Spleen (tissue), 11 donors: ENCODE results near the gene TENM4. TPM values are rescaled to one million over a fixed set of nuclear protein-coding genes. Genes with fewer than 3 reads are reported as not detected.

Experiments
- DNase-seq: peaks from one replicate; pipeline ENCODE4 v3.0.0-alpha.2; 2020
- H3K27ac ChIP-seq, 8 donors: fragments of 200-600 bp; sonication (generic) in 7 of 8; 1 replicate in 4 of 8; 2 replicates in 4 of 8; pipeline versions ENCODE4 v1.5.0 to v1.8.0; 2016 to 2021; ENCODE audit warnings: inconsistent platforms in 4 of 8, mild to moderate bottlenecking in 4 of 8, moderate library complexity in 1 of 8
- H3K27me3 ChIP-seq, 7 donors: fragments of 200-600 bp; sonication (generic) in 6 of 7; replicated peaks in 1 of 7; 1 replicate in 4 of 7; 2 replicates in 3 of 7; pipeline versions ENCODE4 v1.5.0 to v1.8.0; 2016 to 2021; ENCODE audit warnings: inconsistent platforms in 3 of 7, mild to moderate bottlenecking in 1 of 7
- H3K36me3 ChIP-seq, 6 donors: fragments of 200-600 bp; sonication (generic) in 5 of 6; 1 replicate in 4 of 6; 2 replicates in 2 of 6; pipeline versions ENCODE4 v1.5.0 to v1.8.0; 2016 to 2021; ENCODE audit warnings: inconsistent platforms in 2 of 6
- H3K4me1 ChIP-seq, 6 donors: fragments of 200-600 bp; sonication (generic) in 5 of 6; 1 replicate in 3 of 6; 2 replicates in 3 of 6; pipeline versions ENCODE4 v1.5.0 to v1.8.0; 2016 to 2021; ENCODE audit warnings: inconsistent platforms in 3 of 6
- H3K4me3 ChIP-seq, 8 donors: fragments of 200-600 bp; sonication (generic) in 7 of 8; 1 replicate in 4 of 8; 2 replicates in 4 of 8; pipeline versions ENCODE4 v1.5.0 to v1.8.0; 2016 to 2021; ENCODE audit warnings: inconsistent platforms in 4 of 8, mild to moderate bottlenecking in 4 of 8, moderate library complexity in 2 of 8
- H3K9me3 ChIP-seq, 8 donors: fragments of 200-600 bp; sonication (generic) in 7 of 8; 1 replicate in 4 of 8; 2 replicates in 4 of 8; pipeline versions ENCODE4 v1.5.0 to v1.8.0; 2016 to 2021; ENCODE audit warnings: inconsistent platforms in 4 of 8
- POLR2A ChIP-seq, 3 donors: fragments of 450-650 bp; IDR thresholded peaks; one replicate each; pipeline ENCODE4 v1.5.1; 2017; ENCODE audit warnings: antibody characterized with exemption in 3 of 3, mild to moderate bottlenecking in 1 of 3
- POLR2AphosphoS5 ChIP-seq, 3 donors: sonication (generic); formaldehyde crosslinking; IDR thresholded peaks; one replicate each; pipeline ENCODE4 v1.5.1; 2017; ENCODE audit warnings: antibody characterized with exemption in 3 of 3
- WGBS, 5 donors: extraction: QIAGEN DNeasy Blood & Tissue Kit in 3 of 5; methylation state at CpG; one replicate each; pipeline versions ENCODE4 v1.1.5 to v1.1.7; 2013 to 2018; 5-methylcytosine and 5-hydroxymethylcytosine counted together
- intact Hi-C: fragments of 100-400 bp; cut with DNase I; formaldehyde crosslinking; loops from one replicate; pipeline ENCODE4 v1.15.0; 2023; ENCODE audit warnings: low total_unique reads
- polyA plus RNA-seq, 3 donors: library from polyadenylated mRNA; stranded (reverse); fragments of 200-250 nt; gene quantifications; one replicate each; pipeline ENCODE4 v1.2.1, GENCODE V29; 2013
- total RNA-seq, 7 donors: library from RNA; depleted of rRNA in 3 of 7; stranded (reverse); fragments of >200 nt in 3 of 7; fragmentation: NEBNext Ultra II Directional in 4 of 7; extraction: Animal tissue kit (Norgen Biotek cat#: 25700) in 4 of 7; gene quantifications; one replicate each; pipeline versions ENCODE4 v1.1.0 to v1.2.1, GENCODE V29; 2016 to 2021
- TF ChIP-seq, protein P1 (sequence below), 11 experiments: fragments of 200-600 bp in 7 of 11; fragments of 450-650 bp in 4 of 11; sonication (generic) in 4 of 11; IDR thresholded peaks in 8 of 11; conservative IDR thresholded peaks in 3 of 11; 1 replicate in 7 of 11; 2 replicates in 4 of 11; pipeline versions ENCODE4 v1.4.0 to v1.8.0; 2016 to 2021; ENCODE audit warnings: antibody characterized with exemption in 11 of 11, inconsistent platforms in 4 of 11, mild to moderate bottlenecking in 1 of 11
- donor health status: healthy with polysubstance abuse.
- donor health status: DM: no; HTN: no; CAD: no; lungs with moderate emphysema.
- donor health status: DM: no; HTN: no; CAD: no.
- donor health status: Bipolar disorder and iron deficiency.
- donor health status: healthy.
- donor health status: DM: no; HTN: no; CAD: no.
- donor health status: DM: yes; HTN: yes; CAD: no.

TENM4 gene
- total and polyA plus RNA-seq, 10 donors, result 0.09 to 4.5 (median 1.2) TPM

DNA sequence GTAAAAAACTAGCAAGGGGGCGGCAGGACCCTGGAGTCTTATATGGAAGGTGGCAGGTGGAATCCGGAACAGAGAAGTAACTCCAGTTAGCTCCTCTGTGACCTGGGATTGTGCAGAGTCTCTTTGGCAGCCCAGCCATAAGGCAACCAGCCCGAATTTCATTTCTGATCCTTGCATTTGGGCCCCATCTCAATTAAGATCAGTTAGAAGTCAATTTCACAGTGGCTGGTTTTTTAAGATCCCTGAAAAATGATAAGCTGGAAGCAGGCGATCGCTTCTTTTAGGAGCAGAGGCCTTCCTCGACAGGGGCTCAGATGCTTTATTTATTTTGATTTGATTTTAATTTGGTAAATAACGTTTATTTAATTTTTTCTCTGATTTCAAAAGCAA, 199.0 kb downstream of the TENM4 start:
- Histone ChIP-seq H3K27ac (no peak overlapping the region), H3K36me3 (no peaks in the 10 kb centered on the region), H3K4me1 (no peaks in the 10 kb centered on the region), H3K27me3 (peaks cover 0 to 4% (median 0%) of the 10 kb centered on the region in 7 donors), H3K9me3 (no peaks in the 10 kb centered on the region), H3K4me3 (no peak overlapping the region)
- intact Hi-C loops, result no loop called here
- no peak for TF ChIP-seq POLR2A (IDR thresholded peaks at IDR 0.05)
- TF ChIP-seq, protein P1, sequence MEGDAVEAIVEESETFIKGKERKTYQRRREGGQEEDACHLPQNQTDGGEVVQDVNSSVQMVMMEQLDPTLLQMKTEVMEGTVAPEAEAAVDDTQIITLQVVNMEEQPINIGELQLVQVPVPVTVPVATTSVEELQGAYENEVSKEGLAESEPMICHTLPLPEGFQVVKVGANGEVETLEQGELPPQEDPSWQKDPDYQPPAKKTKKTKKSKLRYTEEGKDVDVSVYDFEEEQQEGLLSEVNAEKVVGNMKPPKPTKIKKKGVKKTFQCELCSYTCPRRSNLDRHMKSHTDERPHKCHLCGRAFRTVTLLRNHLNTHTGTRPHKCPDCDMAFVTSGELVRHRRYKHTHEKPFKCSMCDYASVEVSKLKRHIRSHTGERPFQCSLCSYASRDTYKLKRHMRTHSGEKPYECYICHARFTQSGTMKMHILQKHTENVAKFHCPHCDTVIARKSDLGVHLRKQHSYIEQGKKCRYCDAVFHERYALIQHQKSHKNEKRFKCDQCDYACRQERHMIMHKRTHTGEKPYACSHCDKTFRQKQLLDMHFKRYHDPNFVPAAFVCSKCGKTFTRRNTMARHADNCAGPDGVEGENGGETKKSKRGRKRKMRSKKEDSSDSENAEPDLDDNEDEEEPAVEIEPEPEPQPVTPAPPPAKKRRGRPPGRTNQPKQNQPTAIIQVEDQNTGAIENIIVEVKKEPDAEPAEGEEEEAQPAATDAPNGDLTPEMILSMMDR (IDR thresholded peaks at IDR 0.05 in 8 of 11, conservative IDR thresholded peaks at IDR 0.05 in 3 of 11), result no peak
- TF ChIP-seq POLR2AphosphoS5 (IDR thresholded peaks at IDR 0.05), result no peak
- WGBS, 5 donors, result 70 to 84% (median 78%) methylated on average over 7 of the region's 7 CpGs
- DNase-seq, result no peak

DNA sequence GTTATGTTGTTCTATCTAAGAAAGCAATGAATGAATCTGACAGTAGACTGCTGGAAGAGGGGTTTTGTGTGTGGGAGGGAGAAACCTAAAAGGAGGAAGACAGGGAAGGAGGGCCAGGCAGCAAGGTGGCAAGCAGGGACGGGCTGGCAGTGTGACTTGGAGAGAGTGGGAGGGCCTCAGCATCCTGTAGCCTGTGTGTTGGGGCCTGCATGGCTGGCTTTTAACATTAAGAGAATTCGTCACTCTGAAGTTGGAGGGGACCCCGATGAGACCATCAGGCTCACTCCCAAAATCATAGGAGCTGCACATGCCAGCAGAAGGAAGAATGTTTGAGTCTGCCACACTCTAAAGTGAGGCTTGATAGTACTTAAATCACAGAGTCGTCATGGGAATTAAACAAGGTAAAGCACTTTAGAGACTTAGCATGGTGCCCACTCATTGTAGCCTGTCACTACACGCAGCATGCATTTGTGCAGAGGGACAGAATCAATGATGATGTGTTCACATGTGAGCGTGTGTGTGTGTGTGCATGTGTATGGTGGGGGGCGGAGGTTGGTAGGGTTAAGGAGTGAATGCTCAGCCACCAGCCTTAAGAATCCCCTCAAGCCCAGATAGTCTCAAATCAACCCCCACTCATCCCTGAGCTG, 199.5 kb downstream of the TENM4 start:
- Histone ChIP-seq H3K27me3 (peaks cover 0 to 4% (median 0%) of the 10 kb centered on the region in 7 donors), H3K4me3 (no peak overlapping the region), H3K36me3 (no peaks in the 10 kb centered on the region), H3K27ac (no peak overlapping the region), H3K9me3 (no peaks in the 10 kb centered on the region), H3K4me1 (no peaks in the 10 kb centered on the region)
- TF ChIP-seq POLR2A (IDR thresholded peaks at IDR 0.05), result no peak
- TF ChIP-seq POLR2AphosphoS5 (IDR thresholded peaks at IDR 0.05), result no peak
- TF ChIP-seq, protein P1 (IDR thresholded peaks at IDR 0.05 in 8 of 11, conservative IDR thresholded peaks at IDR 0.05 in 3 of 11), result no peak
- 83 to 89% (median 85%) methylated on average over 7 of the region's 7 CpGs for whole genome bisulfite sequencing, 5 donors
- DNase-seq, result no peak
- intact Hi-C loops, result no loop called here

GRCh38 chr11:79237703-79238102, 203.1 kb downstream of the TENM4 start:
- WGBS, 5 donors, result 19 to 31% (median 22%) methylated on average over 6 of the region's 6 CpGs
- Histone ChIP-seq H3K36me3 (no peaks in the 10 kb centered on the region), H3K9me3 (no peaks in the 10 kb centered on the region), H3K4me1 (no peaks in the 10 kb centered on the region), H3K27ac (no peak overlapping the region), H3K27me3 (peaks cover 0 to 4% (median 0%) of the 10 kb centered on the region in 7 donors), H3K4me3 (no peak overlapping the region)
- DNase-seq, result no peak
- intact Hi-C loops, result no loop called here
- no peak for TF ChIP-seq POLR2AphosphoS5 (IDR thresholded peaks at IDR 0.05)
- TF ChIP-seq, protein P1 (IDR thresholded peaks at IDR 0.05 in 8 of 11, conservative IDR thresholded peaks at IDR 0.05 in 3 of 11), result no peak

DNA sequence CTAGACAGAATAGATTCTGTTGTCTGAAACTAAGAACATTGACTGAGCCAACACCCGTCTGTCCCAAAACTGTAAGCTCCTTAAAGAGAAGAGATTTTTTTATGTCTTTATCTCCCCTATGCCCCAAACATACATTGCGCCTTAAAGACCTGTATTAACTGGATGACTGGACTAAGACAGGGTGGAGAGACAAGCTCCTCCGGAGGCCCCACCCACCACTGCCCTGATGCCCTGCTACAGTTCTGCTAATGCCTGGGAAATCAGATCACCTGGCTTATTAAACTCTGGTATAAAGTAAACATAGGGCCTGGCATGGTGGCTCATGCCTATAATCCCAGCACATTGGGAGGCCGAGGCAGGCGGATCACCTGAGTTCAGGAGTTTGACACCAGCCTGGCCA, 203.7 kb downstream of the TENM4 start:
- WGBS, 5 donors, result 91 to 96% (median 94%) methylated on average over 5 of the region's 5 CpGs
- H3K27ac ChIP-seq, result no peak overlapping the region
- TF ChIP-seq, protein P1 (IDR thresholded peaks at IDR 0.05 in 8 of 11, conservative IDR thresholded peaks at IDR 0.05 in 3 of 11), result no peak
- TF ChIP-seq POLR2A (IDR thresholded peaks at IDR 0.05) (no peak), POLR2AphosphoS5 (IDR thresholded peaks at IDR 0.05) (no peak)
- H3K4me1 ChIP-seq, result no peaks in the 10 kb centered on the region
- no peak overlapping the region for H3K4me3 ChIP-seq
- no peaks in the 10 kb centered on the region for H3K9me3 ChIP-seq
- no peaks in the 10 kb centered on the region for H3K36me3 ChIP-seq
- intact Hi-C loops, result no loop called here
- peaks cover 0 to 4% (median 0%) of the 10 kb centered on the region in 7 donors for H3K27me3 ChIP-seq
- DNase-seq, result no peak
